8988T (cell line): Measurements from ENCODE around the gene RGS3.

Source experiments
- DNase-seq: peaks from one replicate; pipeline ENCODE4 v3.0.0; 2011

RGS3 gene

GRCh38 chr9:113645227-113645977, 181.9 kb downstream of the RGS3 start:
- DNase-seq: no peak

- no peak for DNase-seq
Observed at GRCh38 chr9:113645978-113646253, 182.4 kb downstream of the RGS3 start.

GRCh38 chr9:113646491-113646890, 183.0 kb downstream of the RGS3 start:
- no peak for DNase-seq
